ENCODE data around the gene HOOK2.
"Not testable (repeated sequence)": the region's sequence is repeated elsewhere in the genome, so short reads cannot be mapped to it uniquely, and the experiment has no call there.

Gene HOOK2

GRCh38 chr19:12720296-12720695 is 55.1 kb downstream of the HOOK2 start:
- DNase-seq, result no peak

GRCh38 chr19:12715929-12716328 is 59.4 kb downstream of the HOOK2 start:
- DNase-seq, result no peak

- DNase-seq, result no peak
Observed at GRCh38 chr19:12715102-12715501, 60.2 kb downstream of the HOOK2 start.

- not testable (repeated sequence) for DNase-seq
Observed at GRCh38 chr19:12713304-12713703, 62.0 kb downstream of the HOOK2 start.
